ENCODE data around the gene ARHGAP44.

DNA sequence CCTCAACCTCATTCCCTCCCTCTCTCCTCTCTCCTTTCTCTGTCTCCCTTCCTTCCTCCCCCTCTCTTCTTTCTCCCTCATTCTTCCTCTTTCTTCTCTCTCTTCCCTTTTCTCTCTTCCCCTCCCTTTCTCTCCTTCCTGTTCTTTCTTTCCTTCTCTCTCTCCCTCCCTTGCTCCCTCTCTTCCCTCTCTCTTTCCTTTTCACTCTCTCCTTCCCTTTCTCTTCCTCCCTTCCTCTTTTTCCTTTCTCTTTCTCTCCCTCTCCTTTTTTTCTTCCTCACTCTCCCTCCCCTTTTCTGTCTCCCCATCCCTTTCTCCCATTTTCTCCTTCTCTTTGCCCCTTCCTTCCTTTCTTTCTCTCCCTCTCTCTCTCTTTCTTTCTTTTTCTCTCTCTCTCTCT lies 236.4 kb downstream of the ARHGAP44 start:
- TF ChIP-seq, protein P1, sequence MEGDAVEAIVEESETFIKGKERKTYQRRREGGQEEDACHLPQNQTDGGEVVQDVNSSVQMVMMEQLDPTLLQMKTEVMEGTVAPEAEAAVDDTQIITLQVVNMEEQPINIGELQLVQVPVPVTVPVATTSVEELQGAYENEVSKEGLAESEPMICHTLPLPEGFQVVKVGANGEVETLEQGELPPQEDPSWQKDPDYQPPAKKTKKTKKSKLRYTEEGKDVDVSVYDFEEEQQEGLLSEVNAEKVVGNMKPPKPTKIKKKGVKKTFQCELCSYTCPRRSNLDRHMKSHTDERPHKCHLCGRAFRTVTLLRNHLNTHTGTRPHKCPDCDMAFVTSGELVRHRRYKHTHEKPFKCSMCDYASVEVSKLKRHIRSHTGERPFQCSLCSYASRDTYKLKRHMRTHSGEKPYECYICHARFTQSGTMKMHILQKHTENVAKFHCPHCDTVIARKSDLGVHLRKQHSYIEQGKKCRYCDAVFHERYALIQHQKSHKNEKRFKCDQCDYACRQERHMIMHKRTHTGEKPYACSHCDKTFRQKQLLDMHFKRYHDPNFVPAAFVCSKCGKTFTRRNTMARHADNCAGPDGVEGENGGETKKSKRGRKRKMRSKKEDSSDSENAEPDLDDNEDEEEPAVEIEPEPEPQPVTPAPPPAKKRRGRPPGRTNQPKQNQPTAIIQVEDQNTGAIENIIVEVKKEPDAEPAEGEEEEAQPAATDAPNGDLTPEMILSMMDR (IDR thresholded peaks at IDR 0.05 in 2 of 3, conservative IDR thresholded peaks at IDR 0.05 in 1 of 3; ENCODE audit: borderline replicate concordance in 1 of 3, insufficient read depth in 1 of 3, low read depth in 2 of 3, low read length in 2 of 3), result no peak
- TF ChIP-seq ELF1 (IDR thresholded peaks at IDR 0.05; ENCODE audit: borderline replicate concordance, low read depth) (no peak), JUND (IDR thresholded peaks at IDR 0.05) (no peak), POLR2A (IDR thresholded peaks at IDR 0.05; ENCODE audit: borderline replicate concordance, extremely low read depth, insufficient read depth, insufficient read length) (no peak), POLR2AphosphoS5 (IDR thresholded peaks at IDR 0.05; ENCODE audit: low read depth, low read length) (no peak), EZH2 (IDR thresholded peaks at IDR 0.05) (no peak), EGR1 (IDR thresholded peaks at IDR 0.05; ENCODE audit: low read depth) (no peak), REST (IDR thresholded peaks at IDR 0.05; ENCODE audit: low read depth) (no peak), EZH2phosphoT487 (IDR thresholded peaks at IDR 0.05; ENCODE audit: borderline replicate concordance) (no peak), CEBPB (IDR thresholded peaks at IDR 0.05; ENCODE audit: low read depth) (no peak)
- TF ChIP-seq, protein P2, sequence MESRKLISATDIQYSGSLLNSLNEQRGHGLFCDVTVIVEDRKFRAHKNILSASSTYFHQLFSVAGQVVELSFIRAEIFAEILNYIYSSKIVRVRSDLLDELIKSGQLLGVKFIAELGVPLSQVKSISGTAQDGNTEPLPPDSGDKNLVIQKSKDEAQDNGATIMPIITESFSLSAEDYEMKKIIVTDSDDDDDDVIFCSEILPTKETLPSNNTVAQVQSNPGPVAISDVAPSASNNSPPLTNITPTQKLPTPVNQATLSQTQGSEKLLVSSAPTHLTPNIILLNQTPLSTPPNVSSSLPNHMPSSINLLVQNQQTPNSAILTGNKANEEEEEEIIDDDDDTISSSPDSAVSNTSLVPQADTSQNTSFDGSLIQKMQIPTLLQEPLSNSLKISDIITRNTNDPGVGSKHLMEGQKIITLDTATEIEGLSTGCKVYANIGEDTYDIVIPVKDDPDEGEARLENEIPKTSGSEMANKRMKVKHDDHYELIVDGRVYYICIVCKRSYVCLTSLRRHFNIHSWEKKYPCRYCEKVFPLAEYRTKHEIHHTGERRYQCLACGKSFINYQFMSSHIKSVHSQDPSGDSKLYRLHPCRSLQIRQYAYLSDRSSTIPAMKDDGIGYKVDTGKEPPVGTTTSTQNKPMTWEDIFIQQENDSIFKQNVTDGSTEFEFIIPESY (IDR thresholded peaks at IDR 0.05; ENCODE audit: extremely low read depth, insufficient replicate concordance, low read length), result no peak
- TF ChIP-seq, protein P3, sequence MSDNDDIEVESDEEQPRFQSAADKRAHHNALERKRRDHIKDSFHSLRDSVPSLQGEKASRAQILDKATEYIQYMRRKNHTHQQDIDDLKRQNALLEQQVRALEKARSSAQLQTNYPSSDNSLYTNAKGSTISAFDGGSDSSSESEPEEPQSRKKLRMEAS (IDR thresholded peaks at IDR 0.05), result no peak
